ENCODE measurements around the gene CPN2.

GRCh38 chr3:194329583-194329965, 21.6 kb downstream of the CPN2 start:
- no peak for TF ChIP-seq CTCF (IDR thresholded peaks at IDR 0.05)
- no peak for TF ChIP-seq POLR2A (IDR thresholded peaks at IDR 0.05)

Measured in testis (tissue), 2 donors.